Lower leg skin (tissue), 3 donors: ENCODE results near the gene RHOXF2.

Experiments
- CTCF ChIP-seq, 3 donors: fragments of 450-650 bp; IDR thresholded peaks; one replicate each; pipeline ENCODE4 v1.5.1; 2016; ENCODE audit warnings: antibody characterized with exemption in 3 of 3, mild to moderate bottlenecking in 3 of 3, moderate library complexity in 2 of 3
- POLR2A ChIP-seq, 2 donors: fragments of 450-650 bp; IDR thresholded peaks; one replicate each; pipeline ENCODE4 v1.6.1; 2016 to 2017; ENCODE audit warnings: antibody characterized with exemption in 2 of 2, mild to moderate bottlenecking in 1 of 2, moderate library complexity in 1 of 2

DNA sequence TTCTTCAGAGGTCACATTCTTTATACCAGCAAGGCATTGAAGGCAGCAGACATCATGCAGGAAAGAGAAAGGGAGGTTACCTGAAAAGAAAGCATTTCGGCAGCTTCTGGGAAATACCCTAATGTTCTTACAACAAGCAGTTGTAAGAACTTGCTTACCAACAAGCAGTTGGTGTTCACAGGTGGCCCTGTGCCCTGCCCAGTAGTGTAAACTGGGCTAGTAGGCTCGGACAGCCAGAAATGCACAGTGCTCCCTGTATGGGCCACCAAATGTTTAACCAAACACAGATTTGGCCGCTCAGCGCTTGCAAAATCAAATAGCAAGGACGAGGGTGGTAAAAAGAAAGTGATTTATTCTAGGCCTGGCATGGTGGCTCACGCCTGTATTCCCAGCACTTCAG, 22.3 kb upstream of the RHOXF2 start:
- TF ChIP-seq POLR2A (IDR thresholded peaks at IDR 0.05), result no peak
- no peak for TF ChIP-seq CTCF (IDR thresholded peaks at IDR 0.05)
